ENCODE data around the gene DNAJC27. TPM values are rescaled to one million over a fixed set of nuclear protein-coding genes. Genes with fewer than 3 reads are reported as not detected.
A peak's percentile ranks its signal among the peaks of the same experiment; 100 is the strongest.

DNAJC27 gene
- total RNA-seq, 1 donor from 2014 or later: 3.6 TPM

DNA sequence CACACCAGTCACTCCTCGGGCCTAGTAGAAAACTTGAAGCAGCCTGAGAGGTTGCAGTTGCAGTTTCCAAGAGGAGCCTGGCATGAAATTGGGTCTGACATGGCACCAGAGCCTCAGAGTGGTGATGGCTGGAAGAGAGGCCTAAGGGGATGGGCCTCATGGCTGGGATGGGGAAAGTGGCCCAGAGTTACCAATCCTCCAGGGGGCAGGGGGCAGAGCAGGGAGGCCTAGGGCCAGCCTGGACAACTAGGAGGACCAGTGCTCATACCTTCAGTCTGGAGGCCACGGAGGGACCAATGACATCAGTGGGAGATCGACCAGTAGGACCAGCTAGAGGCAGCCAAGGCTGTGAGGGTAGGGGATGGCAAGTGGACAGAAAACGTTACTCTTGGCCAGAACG, 36.6 kb downstream of the DNAJC27 start:
- no peak for DNase-seq (ENCODE audit: low spot score in 2 of 2)
- Histone ChIP-seq H3K36me3 (no peaks in the 10 kb centered on the region), H3K27ac (no peak overlapping the region), H3K4me1 (peaks cover 0 to 4% of the 10 kb centered on the region in 2 donors), H3K9me3 (no peaks in the 10 kb centered on the region), H3K27me3 (no peaks in the 10 kb centered on the region), H3K4me3 (no peak overlapping the region)
- intact Hi-C loops (cut with DNase I): no loop called here
- no peak for TF ChIP-seq CTCF (IDR thresholded peaks at IDR 0.05)

- Histone ChIP-seq H3K36me3 (no peaks in the 10 kb centered on the region), H3K27me3 (no peaks in the 10 kb centered on the region), H3K4me1 (peaks cover 0 to 4% of the 10 kb centered on the region in 2 donors), H3K27ac (no peak overlapping the region), H3K9me3 (no peaks in the 10 kb centered on the region), H3K4me3 (no peak overlapping the region)
- intact Hi-C loops (cut with DNase I): no loop called here
- no peak for TF ChIP-seq CTCF (IDR thresholded peaks at IDR 0.05)
- no peak for DNase-seq (ENCODE audit: low spot score in 2 of 2)
These were observed 39.0 kb downstream of the DNAJC27 start for GRCh38 chr2:24932715-24933114.

- H3K36me3 ChIP-seq: no peaks in the 10 kb centered on the region
- no peak overlapping the region for H3K4me3 ChIP-seq
- peaks cover 5 to 16% of the 10 kb centered on the region in 2 donors for H3K4me1 ChIP-seq
- no peak overlapping the region for H3K27ac ChIP-seq
- DNase-seq (ENCODE audit: low spot score in 2 of 2): no peak
- H3K9me3 ChIP-seq: no peaks in the 10 kb centered on the region
- intact Hi-C loops (cut with DNase I): no loop called here
- H3K27me3 ChIP-seq: no peaks in the 10 kb centered on the region
- no peak for TF ChIP-seq CTCF (IDR thresholded peaks at IDR 0.05)
These were observed 41.0 kb downstream of the DNAJC27 start for GRCh38 chr2:24930768-24931167.

- H3K27me3 ChIP-seq: no peaks in the 10 kb centered on the region
- intact Hi-C loops (cut with DNase I): no loop called here
- DNase-seq (ENCODE audit: low spot score in 2 of 2): no peak
- H3K4me1 ChIP-seq: peaks cover 5 to 16% of the 10 kb centered on the region in 2 donors
- H3K4me3 ChIP-seq: no peak overlapping the region
- TF ChIP-seq CTCF (IDR thresholded peaks at IDR 0.05): no peak
- no peaks in the 10 kb centered on the region for H3K9me3 ChIP-seq
- no peaks in the 10 kb centered on the region for H3K36me3 ChIP-seq
- H3K27ac ChIP-seq: no peak overlapping the region
These were observed 42.5 kb downstream of the DNAJC27 start for GRCh38 chr2:24929230-24929629.

DNA sequence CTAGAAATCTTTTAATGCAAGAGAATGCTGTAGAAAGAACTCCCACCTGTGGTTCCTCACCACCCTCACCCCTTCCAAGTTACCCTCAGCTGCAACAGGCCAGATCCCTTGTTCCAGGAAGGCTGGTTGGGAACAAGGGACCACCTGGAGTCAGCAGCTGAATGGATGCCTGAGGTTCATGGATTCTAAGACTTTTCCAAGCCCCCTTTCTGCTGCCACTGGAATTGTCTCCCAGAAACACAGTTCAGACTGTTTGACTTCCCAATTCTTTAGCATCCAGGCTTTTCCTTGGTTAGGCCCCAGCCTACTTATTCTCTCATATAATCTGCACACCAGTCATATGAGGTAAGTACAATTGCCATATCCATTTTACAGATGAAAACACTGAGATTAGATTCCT, 43.7 kb downstream of the DNAJC27 start:
- Histone ChIP-seq H3K9me3 (no peaks in the 10 kb centered on the region), H3K4me1 (peaks cover 5 to 16% of the 10 kb centered on the region in 2 donors), H3K27me3 (no peaks in the 10 kb centered on the region), H3K36me3 (no peaks in the 10 kb centered on the region), H3K4me3 (no peak overlapping the region), H3K27ac (peak overlapping the region in 1 of 2 donors; percentile 65)
- DNase-seq (ENCODE audit: low spot score in 2 of 2): no peak
- no peak for TF ChIP-seq CTCF (IDR thresholded peaks at IDR 0.05)
- intact Hi-C loops (cut with DNase I): no loop called here
